GM10266 (cell line): ENCODE measurements around the gene MACROD2.
"Not testable (repeated sequence)": the region's sequence is repeated elsewhere in the genome, so short reads cannot be mapped to it uniquely, and the experiment has no call there.

Experiments
- DNase-seq: peaks from one replicate; pipeline ENCODE4 v3.0.0; 2012; ENCODE audit errors: extremely low spot score
- CTCF ChIP-seq: IDR thresholded peaks from 2 replicates; pipeline ENCODE4 v1.5.1; 2012; ENCODE audit warnings: mild to moderate bottlenecking, low read depth; ENCODE audit not compliant: control insufficient read depth, insufficient read depth; ENCODE audit errors: missing control alignments

MACROD2 gene

GRCh38 chr20:14972256-14972655, 976.9 kb downstream of the MACROD2 start:
- no peak for TF ChIP-seq CTCF

GRCh38 chr20:14972690-14973089, 977.4 kb downstream of the MACROD2 start:
- no peak for DNase-seq
- TF ChIP-seq CTCF: no peak

More at GRCh38 chr20:14972256-14972655, 976.9 kb downstream of the MACROD2 start:
- no peak for DNase-seq

- no peak for DNase-seq
- no peak for TF ChIP-seq CTCF
Measured at GRCh38 chr20:14979453-14979986, 984.2 kb downstream of the MACROD2 start.

- DNase-seq: not testable (repeated sequence)
Measured at GRCh38 chr20:14981486-14981885, 986.2 kb downstream of the MACROD2 start.

GRCh38 chr20:14982324-14982723, 987.0 kb downstream of the MACROD2 start:
- not testable (repeated sequence) for DNase-seq

GRCh38 chr20:14984305-14984704, 989.0 kb downstream of the MACROD2 start:
- TF ChIP-seq CTCF: no peak
- DNase-seq: no peak

GRCh38 chr20:14984768-14985622, 989.7 kb downstream of the MACROD2 start:
- TF ChIP-seq CTCF: no peak
- DNase-seq: no peak

- TF ChIP-seq CTCF: no peak
- no peak for DNase-seq
Measured at GRCh38 chr20:14986026-14986655, 990.8 kb downstream of the MACROD2 start.
